Karpas-422 (cell line): Measurements from ENCODE around the gene ROR2. TPM values are rescaled to one million over a fixed set of nuclear protein-coding genes. Genes with fewer than 3 reads are reported as not detected.
A peak's percentile ranks its signal among the peaks of the same experiment; 100 is the strongest.

Experiments used
- DNase-seq: peaks from one replicate; pipeline ENCODE4 v3.0.0-alpha.2; 2015
- H2AFZ ChIP-seq: fragments of 200-600 bp; sonication (generic); 2 replicates; pipeline ENCODE4 v1.6.1; 2014; ENCODE audit warnings: antibody characterized with exemption, low read length, mixed read lengths
- H3K27ac ChIP-seq: fragments of 200-600 bp; sonication (generic); 2 replicates; pipeline ENCODE4 v1.5.1; 2014; ENCODE audit warnings: mild to moderate bottlenecking, low read length, moderate library complexity
- H3K27me3 ChIP-seq: fragments of 200-600 bp; sonication (generic); 2 replicates; pipeline ENCODE4 v1.6.1; 2014; ENCODE audit warnings: low read length, mixed read lengths
- H3K36me3 ChIP-seq: fragments of 200-600 bp; sonication (generic); 2 replicates; pipeline ENCODE4 v1.6.1; 2014; ENCODE audit warnings: low read length, mixed read lengths; ENCODE audit not compliant: insufficient read depth
- H3K4me1 ChIP-seq: fragments of 200-600 bp; sonication (generic); 2 replicates; pipeline ENCODE4 v1.6.1; 2014; ENCODE audit warnings: mild to moderate bottlenecking, low read length, mixed read lengths
- H3K4me2 ChIP-seq: fragments of 200-600 bp; sonication (generic); 2 replicates; pipeline ENCODE4 v1.6.1; 2014; ENCODE audit warnings: low read length, low read depth, mild to moderate bottlenecking; ENCODE audit not compliant: poor library complexity, severe bottlenecking
- H3K4me3 ChIP-seq: fragments of 200-600 bp; sonication (generic); 2 replicates; pipeline ENCODE4 v1.5.1; 2014; ENCODE audit warnings: mild to moderate bottlenecking, antibody characterized with exemption, low read length, mixed read lengths
- H3K79me2 ChIP-seq: fragments of 200-600 bp; sonication (generic); 2 replicates; pipeline ENCODE4 v1.6.1; 2014; ENCODE audit warnings: mild to moderate bottlenecking, low read length, mixed read lengths
- H3K9ac ChIP-seq: fragments of 200-600 bp; sonication (generic); 2 replicates; pipeline ENCODE4 v1.6.0; 2014; ENCODE audit warnings: low read length
- H3K9me2 ChIP-seq: fragments of 200-600 bp; sonication (generic), shearing (Covaris generic); replicated peaks from 2 replicates; pipeline ENCODE4 v1.6.0; 2014; ENCODE audit warnings: mild to moderate bottlenecking, low read length, moderate library complexity; ENCODE audit not compliant: insufficient read depth
- H3K9me3 ChIP-seq: fragments of 300-700, 200-600 bp; sonication (generic); 2 replicates; pipeline ENCODE4 v1.6.1; 2014; ENCODE audit warnings: low read length, mixed read lengths
- H4K20me1 ChIP-seq: fragments of 200-600 bp; sonication (generic); 2 replicates; pipeline ENCODE4 v1.6.1; 2014; ENCODE audit warnings: mild to moderate bottlenecking, antibody characterized with exemption, low read length, low read depth; ENCODE audit not compliant: insufficient read depth
- total RNA-seq: library from RNA; depleted of rRNA; stranded (reverse); fragments of >200 nt; shearing (Covaris generic); gene quantifications from 2 replicates; pipeline ENCODE4 v1.2.3, GENCODE V29; 2014; ENCODE audit warnings: low replicate concordance

ROR2 gene
- total RNA-seq, 1 experiment from 2014 or later: not detected

- no peak overlapping the region for H3K4me2 ChIP-seq
- H3K4me3 ChIP-seq: no peak overlapping the region
- H3K4me1 ChIP-seq: no peaks in the 10 kb centered on the region
- H3K9me2 ChIP-seq: no peaks in the 10 kb centered on the region
- DNase-seq: no peak
- H4K20me1 ChIP-seq: no peaks in the 10 kb centered on the region
- H3K36me3 ChIP-seq: no peaks in the 10 kb centered on the region
- H3K27me3 ChIP-seq: peaks cover 3% of the 10 kb centered on the region; the same call in 1 of the 2 replicates
- H3K9ac ChIP-seq: no peak overlapping the region
- H3K9me3 ChIP-seq: 0 out of 2 replicates have a peak, but pooled peaks cover 3% of the 10 kb centered on the region
- H2AFZ ChIP-seq: no peak overlapping the region
- H3K27ac ChIP-seq: no peak overlapping the region
- H3K79me2 ChIP-seq: no peaks in the 10 kb centered on the region
Measured at GRCh38 chr9:91768977-91769916, 180.8 kb downstream of the ROR2 start.

- no peak overlapping the region for H3K27ac ChIP-seq
- H3K79me2 ChIP-seq: no peaks in the 10 kb centered on the region
- no peaks in the 10 kb centered on the region for H3K4me1 ChIP-seq
- no peak overlapping the region for H2AFZ ChIP-seq
- no peak overlapping the region for H3K9ac ChIP-seq
- H4K20me1 ChIP-seq: no peaks in the 10 kb centered on the region
- 0 out of 2 replicates have a peak, but pooled peaks cover 3% of the 10 kb centered on the region for H3K9me3 ChIP-seq
- H3K36me3 ChIP-seq: no peaks in the 10 kb centered on the region
- H3K4me3 ChIP-seq: no peak overlapping the region
- H3K9me2 ChIP-seq: no peaks in the 10 kb centered on the region
- H3K27me3 ChIP-seq: peaks cover 3% of the 10 kb centered on the region; the same call in 1 of the 2 replicates
- no peak overlapping the region for H3K4me2 ChIP-seq
- no peak for DNase-seq
Measured at GRCh38 chr9:91768507-91768906, 181.5 kb downstream of the ROR2 start.

- Histone ChIP-seq H3K4me2 (no peak overlapping the region), H4K20me1 (no peaks in the 10 kb centered on the region), H3K4me1 (no peaks in the 10 kb centered on the region), H3K9me3 (0 out of 2 replicates have a peak, but pooled peaks cover 3% of the 10 kb centered on the region), H3K4me3 (no peak overlapping the region), H3K79me2 (no peaks in the 10 kb centered on the region), H3K27ac (no peak overlapping the region), H3K9me2 (no peaks in the 10 kb centered on the region), H2AFZ (no peak overlapping the region), H3K9ac (no peak overlapping the region), H3K36me3 (no peaks in the 10 kb centered on the region), H3K27me3 (peaks cover 3% of the 10 kb centered on the region; the same call in 1 of the 2 replicates)
- no peak for DNase-seq
Measured at GRCh38 chr9:91766315-91767069, 183.5 kb downstream of the ROR2 start.

- Histone ChIP-seq H3K27ac (no peak overlapping the region), H3K4me3 (no peak overlapping the region), H3K9me2 (no peaks in the 10 kb centered on the region), H4K20me1 (no peaks in the 10 kb centered on the region), H3K9me3 (0 out of 2 replicates have a peak, but pooled peaks cover 3% of the 10 kb centered on the region), H3K36me3 (no peaks in the 10 kb centered on the region), H3K4me2 (no peak overlapping the region), H2AFZ (no peak overlapping the region), H3K9ac (no peak overlapping the region), H3K4me1 (no peaks in the 10 kb centered on the region), H3K79me2 (no peaks in the 10 kb centered on the region), H3K27me3 (peaks cover 3% of the 10 kb centered on the region; the same call in 1 of the 2 replicates)
- DNase-seq: no peak
Measured at GRCh38 chr9:91765296-91765695, 184.7 kb downstream of the ROR2 start.

- H2AFZ ChIP-seq: no peak overlapping the region
- H3K36me3 ChIP-seq: no peaks in the 10 kb centered on the region
- peaks cover 3% of the 10 kb centered on the region; the same call in 1 of the 2 replicates for H3K27me3 ChIP-seq
- no peak overlapping the region for H3K27ac ChIP-seq
- no peaks in the 10 kb centered on the region for H3K79me2 ChIP-seq
- H4K20me1 ChIP-seq: no peaks in the 10 kb centered on the region
- no peaks in the 10 kb centered on the region for H3K4me1 ChIP-seq
- H3K9me3 ChIP-seq: 0 out of 2 replicates have a peak, but pooled peaks cover 3% of the 10 kb centered on the region
- H3K4me2 ChIP-seq: no peak overlapping the region
- DNase-seq: no peak
- no peaks in the 10 kb centered on the region for H3K9me2 ChIP-seq
- no peak overlapping the region for H3K9ac ChIP-seq
- no peak overlapping the region for H3K4me3 ChIP-seq
Measured at GRCh38 chr9:91764661-91765060, 185.4 kb downstream of the ROR2 start.

- Histone ChIP-seq H3K9ac (no peak overlapping the region), H3K9me2 (no peaks in the 10 kb centered on the region), H3K27ac (no peak overlapping the region), H3K36me3 (no peaks in the 10 kb centered on the region), H3K4me1 (no peaks in the 10 kb centered on the region), H4K20me1 (no peaks in the 10 kb centered on the region), H3K9me3 (0 out of 2 replicates have a peak, but pooled peaks cover 3% of the 10 kb centered on the region), H3K4me3 (no peak overlapping the region), H2AFZ (no peak overlapping the region), H3K27me3 (peaks cover 3% of the 10 kb centered on the region; the same call in 1 of the 2 replicates), H3K79me2 (no peaks in the 10 kb centered on the region), H3K4me2 (no peak overlapping the region)
- peak; percentile 46 for DNase-seq
Measured at GRCh38 chr9:91761362-91761761, 188.7 kb downstream of the ROR2 start.

- no peaks in the 10 kb centered on the region for H3K36me3 ChIP-seq
- peaks cover 3% of the 10 kb centered on the region; the same call in 1 of the 2 replicates for H3K27me3 ChIP-seq
- no peak overlapping the region for H3K27ac ChIP-seq
- no peak overlapping the region for H3K4me2 ChIP-seq
- no peaks in the 10 kb centered on the region for H3K9me2 ChIP-seq
- no peaks in the 10 kb centered on the region for H3K79me2 ChIP-seq
- no peak overlapping the region for H2AFZ ChIP-seq
- no peaks in the 10 kb centered on the region for H4K20me1 ChIP-seq
- H3K9ac ChIP-seq: no peak overlapping the region
- no peak overlapping the region for H3K4me3 ChIP-seq
- no peaks in the 10 kb centered on the region for H3K4me1 ChIP-seq
- H3K9me3 ChIP-seq: 0 out of 2 replicates have a peak, but pooled peaks cover 3% of the 10 kb centered on the region
- no peak for DNase-seq
Measured at GRCh38 chr9:91760906-91761305, 189.1 kb downstream of the ROR2 start.

GRCh38 chr9:91758491-91758981, 191.5 kb downstream of the ROR2 start:
- Histone ChIP-seq H3K9me2 (no peaks in the 10 kb centered on the region), H3K27ac (no peak overlapping the region), H3K4me2 (no peak overlapping the region), H3K9ac (no peak overlapping the region), H3K27me3 (no peaks in the 10 kb centered on the region), H3K9me3 (no peaks in the 10 kb centered on the region), H3K79me2 (no peaks in the 10 kb centered on the region), H3K4me3 (no peak overlapping the region), H3K4me1 (no peaks in the 10 kb centered on the region), H2AFZ (no peak overlapping the region), H3K36me3 (no peaks in the 10 kb centered on the region), H4K20me1 (no peaks in the 10 kb centered on the region)
- DNase-seq: peak; percentile 70
